ENCODE measurements around the gene TBX15.

The TBX15 gene

GRCh38 chr1:118954301-118954905 lies 33.7 kb downstream of the TBX15 start:
- no peak for DNase-seq (ENCODE audit: low read depth)
- no peak overlapping the region for H3K4me3 ChIP-seq (ENCODE audit: low read depth, low read length)
- TF ChIP-seq CTCF (IDR thresholded peaks at IDR 0.05; ENCODE audit: low read depth, low read length) (no peak), MYC (IDR thresholded peaks at IDR 0.05; ENCODE audit: low read depth, low read length) (no peak), POLR2A (IDR thresholded peaks at IDR 0.05; ENCODE audit: extremely low read depth, insufficient read length) (no peak)
- TF ChIP-seq, protein P1, sequence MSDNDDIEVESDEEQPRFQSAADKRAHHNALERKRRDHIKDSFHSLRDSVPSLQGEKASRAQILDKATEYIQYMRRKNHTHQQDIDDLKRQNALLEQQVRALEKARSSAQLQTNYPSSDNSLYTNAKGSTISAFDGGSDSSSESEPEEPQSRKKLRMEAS (IDR thresholded peaks at IDR 0.05; ENCODE audit: low read depth, low read length) = no peak

DNA sequence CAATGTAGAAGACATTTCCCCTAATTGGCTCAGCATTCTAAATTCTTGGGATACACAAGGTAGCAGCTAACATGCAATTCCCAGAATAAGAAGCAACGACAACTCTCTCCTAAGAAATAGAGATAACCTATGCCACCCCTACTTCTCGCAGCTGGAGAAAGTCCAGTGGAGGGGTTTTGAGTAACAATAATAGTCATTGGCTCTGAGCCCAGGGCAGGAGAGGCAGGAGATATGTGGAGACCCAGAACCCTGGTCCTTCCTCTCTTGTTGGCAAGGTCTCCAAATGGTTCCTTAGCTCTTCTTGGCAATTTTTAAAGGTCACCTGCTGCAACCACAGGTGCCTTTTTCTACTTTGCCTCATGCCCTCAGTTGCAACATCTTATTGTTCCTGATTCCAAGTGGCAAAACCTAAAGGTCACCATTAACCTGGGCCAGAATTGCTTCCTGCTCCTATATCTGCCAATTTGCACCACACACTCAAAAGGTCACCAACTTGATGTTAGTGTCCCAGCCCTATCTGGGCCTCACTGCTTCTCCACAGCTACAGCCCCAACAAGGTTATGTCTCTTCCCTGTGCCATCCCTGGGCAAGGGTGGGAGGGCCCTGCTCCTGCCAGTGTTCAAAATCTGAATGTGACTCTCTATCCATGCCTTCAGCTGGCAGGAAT lies 36.7 kb downstream of the TBX15 start:
- no peak overlapping the region for H3K4me3 ChIP-seq (ENCODE audit: low read depth, low read length)
- TF ChIP-seq, protein P1 (IDR thresholded peaks at IDR 0.05; ENCODE audit: low read depth, low read length) = no peak
- no peak for TF ChIP-seq POLR2A (IDR thresholded peaks at IDR 0.05; ENCODE audit: extremely low read depth, insufficient read length)
- DNase-seq (ENCODE audit: low read depth) = no peak

DNA sequence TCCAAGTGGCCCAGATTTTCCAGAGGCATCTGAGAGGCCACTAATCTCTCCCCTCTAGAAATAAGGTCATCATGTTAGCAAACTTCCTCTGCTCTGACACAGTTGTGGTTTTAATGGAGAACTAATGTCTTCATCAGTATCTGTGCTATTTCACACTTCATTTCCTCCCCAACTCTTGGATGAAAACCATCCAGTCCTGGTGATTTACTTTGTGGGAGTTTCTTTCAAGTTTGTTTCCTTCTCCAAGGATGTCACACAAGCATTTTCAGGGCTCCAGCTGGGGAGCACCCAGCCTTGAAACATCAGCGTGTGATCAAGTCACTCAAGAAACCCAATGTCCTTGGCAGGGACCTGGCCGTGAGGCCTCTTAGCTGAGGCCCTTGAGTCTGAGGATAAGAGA lies 38.8 kb downstream of the TBX15 start:
- no peak for TF ChIP-seq POLR2A (IDR thresholded peaks at IDR 0.05; ENCODE audit: extremely low read depth, insufficient read length)
- no peak for TF ChIP-seq MYC (IDR thresholded peaks at IDR 0.05; ENCODE audit: low read depth, low read length)
- TF ChIP-seq, protein P1 (IDR thresholded peaks at IDR 0.05; ENCODE audit: low read depth, low read length) = no peak
- no peak for TF ChIP-seq CTCF (IDR thresholded peaks at IDR 0.05; ENCODE audit: low read depth, low read length)
- no peak for DNase-seq (ENCODE audit: low read depth)
- no peak overlapping the region for H3K4me3 ChIP-seq (ENCODE audit: low read depth, low read length)

DNA sequence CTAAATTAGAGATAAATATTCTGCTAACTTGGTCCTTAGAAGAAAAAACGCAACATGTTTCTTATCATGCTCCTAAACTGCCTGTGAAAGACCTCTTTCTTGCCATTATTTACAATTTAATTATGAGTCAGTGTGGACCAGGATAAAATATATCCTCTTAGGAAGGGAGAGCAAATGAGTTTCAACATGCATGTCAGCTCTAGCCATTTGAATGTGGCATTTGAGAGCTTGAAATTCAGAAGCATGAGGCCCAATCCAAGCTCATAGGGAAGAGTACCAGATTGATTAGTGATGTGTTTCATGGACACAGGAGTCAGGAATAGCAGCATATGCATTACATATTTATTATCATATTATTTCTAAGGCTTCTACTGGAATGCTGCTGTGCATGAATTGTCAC lies 39.3 kb downstream of the TBX15 start:
- TF ChIP-seq CTCF (IDR thresholded peaks at IDR 0.05; ENCODE audit: low read depth, low read length) (no peak), POLR2A (IDR thresholded peaks at IDR 0.05; ENCODE audit: extremely low read depth, insufficient read length) (no peak), MYC (IDR thresholded peaks at IDR 0.05; ENCODE audit: low read depth, low read length) (no peak)
- TF ChIP-seq, protein P1 (IDR thresholded peaks at IDR 0.05; ENCODE audit: low read depth, low read length) = no peak
- H3K4me3 ChIP-seq (ENCODE audit: low read depth, low read length) = no peak overlapping the region
- DNase-seq (ENCODE audit: low read depth) = no peak

DNA sequence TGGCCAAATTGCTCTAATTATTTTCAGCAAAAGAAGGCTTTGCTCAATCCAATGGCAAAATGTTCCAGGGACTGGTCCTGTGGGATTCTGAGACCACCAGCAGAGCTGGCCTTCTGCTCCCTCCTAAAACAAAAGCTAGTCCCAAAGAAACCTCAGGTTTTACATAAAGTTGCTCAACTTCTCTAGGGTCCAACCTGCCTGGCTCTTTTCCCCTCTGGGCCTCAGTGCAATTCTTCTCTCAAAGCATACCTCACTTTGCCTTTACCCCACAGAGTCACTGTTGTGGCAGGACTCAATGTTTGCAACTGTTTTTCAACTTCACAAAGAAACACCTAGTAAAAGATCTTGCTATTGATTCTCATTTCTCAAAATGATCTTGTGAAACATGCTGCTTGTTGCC lies 39.8 kb downstream of the TBX15 start:
- DNase-seq (ENCODE audit: low read depth) = no peak
- H3K4me3 ChIP-seq (ENCODE audit: low read depth, low read length) = no peak overlapping the region

More for the DNA sequence above, 39.8 kb downstream of the TBX15 start:
- TF ChIP-seq MYC (IDR thresholded peaks at IDR 0.05; ENCODE audit: low read depth, low read length) (no peak), CTCF (IDR thresholded peaks at IDR 0.05; ENCODE audit: low read depth, low read length) (no peak), POLR2A (IDR thresholded peaks at IDR 0.05; ENCODE audit: extremely low read depth, insufficient read length) (no peak)
- TF ChIP-seq, protein P1 (IDR thresholded peaks at IDR 0.05; ENCODE audit: low read depth, low read length) = no peak
